ENCODE measurements around the gene BEST1. TPM values are rescaled to one million over a fixed set of nuclear protein-coding genes. Genes with fewer than 3 reads are reported as not detected.

The BEST1 gene
- total RNA-seq, 2 experiments from 2014 or later = 0.14 to 0.25 TPM

GRCh38 chr11:62011881-62012280 lies 61.7 kb downstream of the BEST1 start:
- no peak overlapping the region for H3K27ac Mint-ChIP-seq
- no peaks in the 10 kb centered on the region for H3K4me1 Mint-ChIP-seq (ENCODE audit: low read depth)
- peaks cover 3% of the 10 kb centered on the region for H3K27me3 Mint-ChIP-seq
- Histone ChIP-seq H3K4me1 (ENCODE audit: insufficient read depth, low read length) (no peaks in the 10 kb centered on the region), H3K27me3 (ENCODE audit: control insufficient read depth in 1 of 2, insufficient read depth in 2 of 2, low read length in 2 of 2) (no peaks in the 10 kb centered on the region), H3K4me3 (ENCODE audit: low read length) (no peak overlapping the region), H3K27ac (ENCODE audit: low read depth in 1 of 2, low read length in 2 of 2) (no peak overlapping the region), H3K9me3 (ENCODE audit: control insufficient read depth in 1 of 2, insufficient read depth in 1 of 2, low read length in 2 of 2) (no peaks in the 10 kb centered on the region), H3K36me3 (ENCODE audit: insufficient read depth, low read length) (no peaks in the 10 kb centered on the region)
- no peaks in the 10 kb centered on the region for H3K36me3 Mint-ChIP-seq (ENCODE audit: low read depth)
- no peak overlapping the region for H3K4me3 Mint-ChIP-seq
- no peak for DNase-seq
- intact Hi-C loops (cut with DNase I, micrococcal nuclease) = no loop called here
- CTCF ChIA-PET = interaction anchor here (0.5 to 1.2 kb wide), 3 partner anchors 25 to 70 kb away, joined by 3 to 6 read pairs (median 4); no protein-coding TSS in a partner anchor
- TF ChIP-seq CTCF (IDR thresholded peaks at IDR 0.05) = no peak
- ATAC-seq (ENCODE audit: poor library complexity) = no peak
- POLR2A ChIA-PET = interaction anchor here (0.7 kb wide), 1 partner anchor 17 kb away, joined by 4 read pairs; no protein-coding TSS in a partner anchor
- H3K9me3 Mint-ChIP-seq = no peaks in the 10 kb centered on the region

GRCh38 chr11:62012451-62012831 lies 62.3 kb downstream of the BEST1 start:
- no peak overlapping the region for H3K4me3 ChIP-seq (ENCODE audit: low read length)
- ChIA-PET CTCF (interaction anchor here (0.5 to 1.6 kb wide), 3 partner anchors 25 to 114 kb away, joined by 4 to 6 read pairs (median 4); no protein-coding TSS in a partner anchor), POLR2A (no interaction called here)
- Mint-ChIP-seq H3K36me3 (ENCODE audit: low read depth) (no peaks in the 10 kb centered on the region), H3K4me3 (no peak overlapping the region), H3K27me3 (peaks cover 2% of the 10 kb centered on the region), H3K9me3 (no peaks in the 10 kb centered on the region), H3K27ac (no peak overlapping the region), H3K4me1 (ENCODE audit: low read depth) (no peaks in the 10 kb centered on the region)
- H3K27ac ChIP-seq (ENCODE audit: low read depth in 1 of 2, low read length in 2 of 2) = no peak overlapping the region
- no peaks in the 10 kb centered on the region for H3K36me3 ChIP-seq (ENCODE audit: insufficient read depth, low read length)
- TF ChIP-seq CTCF (IDR thresholded peaks at IDR 0.05) = no peak
- no peaks in the 10 kb centered on the region for H3K9me3 ChIP-seq (ENCODE audit: control insufficient read depth in 1 of 2, insufficient read depth in 1 of 2, low read length in 2 of 2)
- H3K27me3 ChIP-seq (ENCODE audit: control insufficient read depth in 1 of 2, insufficient read depth in 2 of 2, low read length in 2 of 2) = no peaks in the 10 kb centered on the region
- DNase-seq (no peak), ATAC-seq (ENCODE audit: poor library complexity) (no peak)
- no peaks in the 10 kb centered on the region for H3K4me1 ChIP-seq (ENCODE audit: insufficient read depth, low read length)
- intact Hi-C loops (cut with DNase I, micrococcal nuclease) = no loop called here

- H3K4me1 ChIP-seq (ENCODE audit: insufficient read depth, low read length) = no peaks in the 10 kb centered on the region
- no peak overlapping the region for H3K4me3 ChIP-seq (ENCODE audit: low read length)
- Mint-ChIP-seq H3K27me3 (no peaks in the 10 kb centered on the region), H3K9me3 (no peaks in the 10 kb centered on the region), H3K36me3 (ENCODE audit: low read depth) (no peaks in the 10 kb centered on the region), H3K4me1 (ENCODE audit: low read depth) (no peaks in the 10 kb centered on the region), H3K27ac (no peak overlapping the region), H3K4me3 (no peak overlapping the region)
- no peak for TF ChIP-seq CTCF (IDR thresholded peaks at IDR 0.05)
- ATAC-seq (ENCODE audit: poor library complexity) (no peak), DNase-seq (no peak)
- H3K27me3 ChIP-seq (ENCODE audit: control insufficient read depth in 1 of 2, insufficient read depth in 2 of 2, low read length in 2 of 2) = no peaks in the 10 kb centered on the region
- H3K36me3 ChIP-seq (ENCODE audit: insufficient read depth, low read length) = no peaks in the 10 kb centered on the region
- CTCF ChIA-PET = interaction anchor here (1.2 to 1.6 kb wide), 2 partner anchors 69 to 115 kb away, joined by 4 to 6 read pairs; no protein-coding TSS in a partner anchor
- intact Hi-C loops (cut with DNase I, micrococcal nuclease) = no loop called here
- H3K9me3 ChIP-seq (ENCODE audit: control insufficient read depth in 1 of 2, insufficient read depth in 1 of 2, low read length in 2 of 2) = no peaks in the 10 kb centered on the region
- POLR2A ChIA-PET = no interaction called here
- no peak overlapping the region for H3K27ac ChIP-seq (ENCODE audit: low read depth in 1 of 2, low read length in 2 of 2)
These were observed 62.8 kb downstream of the BEST1 start for GRCh38 chr11:62012832-62013461.

Other genes with a start within 250 kb of the BEST1 start
- under 1 TPM; 0.31 to 0.49 TPM for gene MYRF, start 197.7 kb upstream of the BEST1 start, total RNA-seq
- 10 to 100 TPM; 55.2 to 56.0 TPM for gene TMEM258, start 157.8 kb upstream of the BEST1 start, total RNA-seq
- 1 to 10 TPM; 7.5 to 9.1 TPM for gene FEN1, start 157.4 kb upstream of the BEST1 start, total RNA-seq
- gene FADS1, start 133.3 kb upstream of the BEST1 start, total RNA-seq = under 1 TPM; 0.56 to 0.77 TPM
- gene FADS2, start 122.1 kb upstream of the BEST1 start, total RNA-seq = under 1 TPM; 0.08 to 0.33 TPM
- gene FADS3, start 58.8 kb upstream of the BEST1 start, total RNA-seq = 1 to 10 TPM; 6.9 TPM
- not detected for gene RAB3IL1, start 32.8 kb upstream of the BEST1 start, total RNA-seq
- 1,000 to 10,000 TPM; 2,313 to 2,400 TPM for gene FTH1, start 17.3 kb downstream of the BEST1 start, total RNA-seq
- gene INCENP, start 173.7 kb downstream of the BEST1 start, total RNA-seq = 10 to 100 TPM; 12.6 to 16.3 TPM
- gene SCGB1D1, start 239.9 kb downstream of the BEST1 start, total RNA-seq = not detected